Stimulated activated CD8-positive, alpha-beta memory T cell treated with anti-CD3 and anti-CD28 coated beads, Interleukin-7, amount 100 ng/mL, for 48 hours (primary cell): ENCODE measurements around the gene FYB1.
"Not testable (repeated sequence)": the region's sequence is repeated elsewhere in the genome, so short reads cannot be mapped to it uniquely, and the experiment has no call there.

Experiments
- DNase-seq, 2 donors: peaks; one replicate each; pipeline ENCODE4 v3.0.0-alpha.2; 2020; ENCODE audit warnings: low read depth in 1 of 2; ENCODE audit errors: extremely low read depth in 1 of 2

The FYB1 gene

GRCh38 chr5:39226558-39226957, 7.2 kb upstream of the FYB1 start:
- DNase-seq, result no peak

DNA sequence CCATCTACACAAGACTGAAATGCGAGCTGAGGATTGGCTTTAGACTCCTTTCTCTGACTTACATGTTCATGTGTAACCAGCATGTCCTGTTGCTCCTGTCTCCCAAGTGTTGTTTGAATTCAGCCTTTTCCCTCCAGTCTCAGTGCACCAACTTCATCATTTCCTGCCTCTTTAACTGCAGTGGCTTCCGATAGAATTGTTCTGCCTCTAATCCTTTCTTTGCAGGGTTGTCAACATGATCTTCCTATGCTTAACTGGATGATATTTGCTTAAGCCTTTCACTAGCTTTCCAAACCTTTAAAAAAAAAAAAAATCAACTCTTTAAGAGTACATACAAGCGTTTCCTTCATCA, 6.7 kb upstream of the FYB1 start:
- DNase-seq, result no peak

GRCh38 chr5:39225405-39226099, 6.2 kb upstream of the FYB1 start:
- DNase-seq, result no peak

DNA sequence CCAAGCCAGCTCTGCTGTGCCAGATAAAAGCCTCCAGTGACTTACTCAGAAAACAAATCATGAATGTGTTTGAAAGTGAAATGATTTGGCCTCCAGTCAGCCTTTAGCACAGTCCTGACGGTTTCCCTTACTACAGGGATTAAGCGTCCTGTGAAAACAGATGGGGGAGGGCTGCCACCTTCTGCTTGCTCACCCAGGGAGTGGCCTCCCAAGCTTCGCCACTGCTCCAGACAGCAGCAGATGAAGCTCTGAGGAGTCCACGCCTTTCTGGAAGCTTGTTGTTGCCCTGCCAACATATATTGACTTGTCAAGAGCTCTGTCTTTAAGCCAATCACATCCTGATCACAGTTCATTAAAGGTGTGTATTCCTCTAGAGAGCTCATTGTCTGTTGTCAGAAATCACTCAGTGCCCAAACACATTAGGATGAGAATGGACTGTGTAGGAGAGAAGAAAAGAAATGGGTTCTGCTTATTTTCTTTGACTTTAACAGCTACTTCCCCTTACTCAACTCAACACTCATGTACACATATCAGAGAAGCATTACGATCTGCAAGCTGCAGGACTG, 4.9 kb upstream of the FYB1 start:
- no peak for DNase-seq

- DNase-seq, result no peak
Measured at GRCh38 chr5:39223565-39224156, 4.3 kb upstream of the FYB1 start.

- DNase-seq, result not testable (repeated sequence)
Measured at GRCh38 chr5:39221671-39222070, 2.3 kb upstream of the FYB1 start.

- no peak for DNase-seq
Measured at GRCh38 chr5:39220280-39221030, 1.1 kb upstream of the FYB1 start.

- no peak for DNase-seq
Measured at GRCh38 chr5:39218482-39219402, 621 bp downstream of the FYB1 start.

GRCh38 chr5:39217365-39218281, 1.7 kb downstream of the FYB1 start:
- DNase-seq, result peak in 1 of 2 donors; percentile 77

GRCh38 chr5:39216631-39217030, 2.7 kb downstream of the FYB1 start:
- DNase-seq, result no peak

- DNase-seq, result no peak
Measured at GRCh38 chr5:39215857-39216256, 3.5 kb downstream of the FYB1 start.

DNA sequence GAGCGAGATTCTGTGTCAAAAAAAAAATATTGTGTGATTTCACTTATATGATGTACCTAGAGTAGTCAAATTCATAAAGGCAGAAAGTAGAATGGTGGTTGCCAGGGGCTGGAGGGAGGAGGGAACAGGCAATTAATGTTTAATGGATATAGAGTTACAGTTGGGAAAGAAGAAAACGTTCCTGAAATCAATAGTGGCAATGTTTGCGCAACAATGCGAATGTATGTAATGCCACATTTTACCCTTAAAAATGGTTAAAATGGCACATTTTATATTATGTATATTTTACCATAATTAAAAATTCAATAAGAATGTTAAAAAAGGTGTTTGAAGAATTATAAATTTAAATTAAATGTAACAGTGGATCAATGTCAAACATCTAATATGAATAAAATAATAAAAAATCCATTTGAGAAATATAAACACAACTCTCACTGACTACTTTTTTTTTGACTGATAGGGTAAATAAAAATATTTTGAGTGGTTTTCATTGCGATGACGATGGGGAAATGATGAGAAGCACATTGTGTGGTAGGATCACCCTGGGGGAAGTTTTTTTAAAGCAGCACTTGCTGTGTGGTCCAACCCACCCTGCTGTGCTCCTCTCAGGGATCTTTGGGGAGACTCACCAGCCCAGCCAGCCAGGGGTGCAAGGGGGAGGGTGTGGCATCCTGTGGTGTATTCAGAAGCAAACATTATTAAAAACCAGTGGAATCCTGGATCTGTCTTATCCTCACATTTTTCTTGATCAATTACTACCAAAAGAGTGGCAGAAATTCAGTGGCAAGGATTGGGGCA, 4.3 kb downstream of the FYB1 start:
- DNase-seq, result no peak

- DNase-seq, result no peak
Measured at GRCh38 chr5:39213447-39214207, 5.7 kb downstream of the FYB1 start.

DNA sequence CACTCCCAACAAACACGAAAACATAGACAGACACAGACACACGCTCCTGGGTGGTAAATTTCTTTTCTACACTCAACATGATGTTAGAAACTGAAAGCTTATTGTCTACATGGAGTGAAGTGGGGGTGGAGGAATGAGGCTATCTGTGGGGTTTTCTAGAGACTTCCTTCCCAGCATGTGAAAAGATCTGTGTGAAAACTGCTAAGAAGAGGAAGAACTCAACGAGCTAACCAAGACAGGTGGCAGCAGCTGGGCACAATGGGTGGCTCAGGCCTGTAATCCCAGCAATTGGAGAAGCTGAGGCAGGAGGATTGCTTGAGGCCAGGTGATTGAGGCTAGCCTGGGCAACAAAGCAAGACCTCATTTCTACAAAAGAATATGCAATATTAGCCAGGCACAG, 7.6 kb downstream of the FYB1 start:
- no peak for DNase-seq

DNA sequence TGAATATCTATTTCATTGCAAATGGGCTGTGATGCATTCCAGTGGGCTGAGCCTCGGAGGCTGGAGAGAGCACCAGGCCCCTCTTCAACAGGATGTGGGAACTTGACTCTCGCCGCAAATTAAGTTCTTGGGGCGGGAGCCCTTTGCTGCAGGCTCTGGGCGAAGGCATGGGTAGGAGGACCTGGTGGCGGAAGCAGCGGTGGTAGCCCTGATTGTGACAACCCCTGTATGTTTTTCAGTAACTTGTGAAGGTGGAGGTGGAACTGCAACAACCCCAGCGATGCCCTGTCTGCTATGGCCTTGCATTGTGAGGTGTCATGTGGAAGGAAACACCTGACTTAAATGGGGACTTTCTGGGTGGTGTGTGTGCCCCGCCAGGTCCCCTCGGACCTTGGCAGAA, 9.4 kb downstream of the FYB1 start:
- DNase-seq, result peak; percentile 57 to 74

DNA sequence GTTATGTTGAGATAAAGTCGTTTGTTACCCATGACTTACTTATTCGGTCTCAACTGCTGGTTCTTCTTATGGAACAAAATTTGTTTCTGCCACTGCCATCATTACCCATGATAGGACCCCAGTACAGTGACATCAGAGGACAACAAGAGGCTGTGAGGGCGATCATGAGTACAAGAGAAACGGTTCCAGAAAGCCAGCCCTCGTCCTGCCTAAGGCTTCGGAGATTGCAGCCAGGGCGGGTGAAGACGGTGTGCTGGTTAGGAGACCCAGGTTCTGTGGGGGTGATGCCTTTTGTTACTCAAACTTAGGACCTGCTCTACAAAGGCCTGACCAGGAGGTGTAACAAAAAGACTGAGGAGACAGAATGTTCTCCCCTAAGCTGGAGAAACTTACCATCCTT, 10.9 kb downstream of the FYB1 start:
- DNase-seq, result no peak

- no peak for DNase-seq
Measured at GRCh38 chr5:39207345-39208045, 11.9 kb downstream of the FYB1 start.
